ENCODE measurements around the gene CPED1. TPM values are rescaled to one million over a fixed set of nuclear protein-coding genes. Genes with fewer than 3 reads are reported as not detected.
A peak's percentile ranks its signal among the peaks of the same experiment; 100 is the strongest.
"Not testable (repeated sequence)": the region's sequence is repeated elsewhere in the genome, so short reads cannot be mapped to it uniquely, and the experiment has no call there.

Gene CPED1
- total RNA-seq, 1 experiment from 2014 or later = 1.6 TPM

- DNase-seq (ENCODE audit: low read depth) = no peak
Measured at GRCh38 chr7:121282129-121282528, 293.6 kb downstream of the CPED1 start.

- no peak for DNase-seq (ENCODE audit: low read depth)
Measured at GRCh38 chr7:121285066-121285667, 296.7 kb downstream of the CPED1 start.

- DNase-seq (ENCODE audit: low read depth) = no peak
Measured at GRCh38 chr7:121286186-121286585, 297.7 kb downstream of the CPED1 start.

GRCh38 chr7:121286742-121287734 lies 298.5 kb downstream of the CPED1 start:
- no peak for DNase-seq (ENCODE audit: low read depth)

- DNase-seq (ENCODE audit: low read depth) = peak; percentile 51
Measured at GRCh38 chr7:121288894-121289293, 300.4 kb downstream of the CPED1 start.

GRCh38 chr7:121289930-121290329 lies 301.4 kb downstream of the CPED1 start:
- not testable (repeated sequence) for DNase-seq (ENCODE audit: low read depth)

GRCh38 chr7:121294448-121294992 lies 306.0 kb downstream of the CPED1 start:
- no peak for DNase-seq (ENCODE audit: low read depth)

GRCh38 chr7:121297843-121298242 lies 309.3 kb downstream of the CPED1 start:
- no peak for DNase-seq (ENCODE audit: low read depth)

GRCh38 chr7:121298831-121299239 lies 310.3 kb downstream of the CPED1 start:
- DNase-seq (ENCODE audit: low read depth) = no peak

GRCh38 chr7:121300685-121301420 lies 312.3 kb downstream of the CPED1 start:
- no peak for DNase-seq (ENCODE audit: low read depth)

GRCh38 chr7:121301446-121302213 lies 313.1 kb downstream of the CPED1 start:
- DNase-seq (ENCODE audit: low read depth) = peak; percentile 38

GRCh38 chr7:121302214-121302745 lies 313.8 kb downstream of the CPED1 start:
- peak; percentile 94 for DNase-seq (ENCODE audit: low read depth)

GRCh38 chr7:121303422-121304101 lies 315.1 kb downstream of the CPED1 start:
- DNase-seq (ENCODE audit: low read depth) = no peak

GRCh38 chr7:121304102-121304658 lies 315.7 kb downstream of the CPED1 start:
- no peak for DNase-seq (ENCODE audit: low read depth)

GRCh38 chr7:121305109-121305508 lies 316.6 kb downstream of the CPED1 start:
- no peak for DNase-seq (ENCODE audit: low read depth)

- no peak for DNase-seq (ENCODE audit: low read depth)
Measured at GRCh38 chr7:121306565-121306964, 318.1 kb downstream of the CPED1 start.

- no peak for DNase-seq (ENCODE audit: low read depth)
Measured at GRCh38 chr7:121307021-121307574, 318.6 kb downstream of the CPED1 start.

GRCh38 chr7:121313220-121313792 lies 324.8 kb downstream of the CPED1 start:
- DNase-seq (ENCODE audit: low read depth) = peak; percentile 73
